ENCODE results near the gene GATD1.
A peak's percentile ranks its signal among the peaks of the same experiment; 100 is the strongest.

GATD1 gene

DNA sequence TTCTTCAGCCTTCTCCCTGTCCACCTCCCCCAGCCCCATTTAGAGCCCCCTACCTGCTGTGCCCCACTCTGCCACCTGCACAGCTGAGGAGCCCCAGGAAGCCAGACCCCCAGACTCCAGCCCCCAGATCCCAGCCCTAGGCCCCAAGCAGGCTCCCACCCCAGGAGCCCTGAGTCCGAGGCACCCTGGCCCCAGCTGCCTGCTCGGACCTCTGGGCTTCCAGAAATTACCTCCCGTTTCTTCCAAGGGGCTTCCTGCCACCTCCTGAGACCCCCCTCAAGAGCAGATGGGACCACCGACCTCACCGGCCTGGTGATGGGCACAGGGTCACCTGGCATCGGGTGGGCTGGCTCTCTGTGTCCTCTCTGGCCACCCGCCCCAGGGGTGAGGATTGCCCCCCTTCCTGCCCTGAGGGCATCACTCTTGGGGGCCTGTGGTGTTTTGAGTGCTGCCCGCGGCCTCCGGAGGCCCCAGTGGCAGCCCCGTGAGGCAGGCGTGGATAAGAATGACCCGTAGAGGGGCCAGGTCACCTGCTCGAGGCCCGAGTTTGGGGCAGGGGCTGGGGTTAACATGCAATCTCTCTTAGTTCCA lies 48.3 kb downstream of the GATD1 start:
- TF ChIP-seq, protein P1, sequence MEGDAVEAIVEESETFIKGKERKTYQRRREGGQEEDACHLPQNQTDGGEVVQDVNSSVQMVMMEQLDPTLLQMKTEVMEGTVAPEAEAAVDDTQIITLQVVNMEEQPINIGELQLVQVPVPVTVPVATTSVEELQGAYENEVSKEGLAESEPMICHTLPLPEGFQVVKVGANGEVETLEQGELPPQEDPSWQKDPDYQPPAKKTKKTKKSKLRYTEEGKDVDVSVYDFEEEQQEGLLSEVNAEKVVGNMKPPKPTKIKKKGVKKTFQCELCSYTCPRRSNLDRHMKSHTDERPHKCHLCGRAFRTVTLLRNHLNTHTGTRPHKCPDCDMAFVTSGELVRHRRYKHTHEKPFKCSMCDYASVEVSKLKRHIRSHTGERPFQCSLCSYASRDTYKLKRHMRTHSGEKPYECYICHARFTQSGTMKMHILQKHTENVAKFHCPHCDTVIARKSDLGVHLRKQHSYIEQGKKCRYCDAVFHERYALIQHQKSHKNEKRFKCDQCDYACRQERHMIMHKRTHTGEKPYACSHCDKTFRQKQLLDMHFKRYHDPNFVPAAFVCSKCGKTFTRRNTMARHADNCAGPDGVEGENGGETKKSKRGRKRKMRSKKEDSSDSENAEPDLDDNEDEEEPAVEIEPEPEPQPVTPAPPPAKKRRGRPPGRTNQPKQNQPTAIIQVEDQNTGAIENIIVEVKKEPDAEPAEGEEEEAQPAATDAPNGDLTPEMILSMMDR (IDR thresholded peaks at IDR 0.05; ENCODE audit: insufficient read depth, low read length, missing control alignments): no peak
- ChIA-PET CTCF (interaction anchor here (0.7 to 10.2 kb wide), 13 partner anchors 9 to 180 kb away, joined by 3 to 198 read pairs (median 4); partner anchors contain the start of genes DEAF1, EPS8L2, TALDO1 and TMEM80), POLR2A (no interaction called here)
- H3K4me3 ChIP-seq (ENCODE audit: low read depth, low read length): no peak overlapping the region
- no peak for DNase-seq (ENCODE audit: low read depth, low spot score)

DNA sequence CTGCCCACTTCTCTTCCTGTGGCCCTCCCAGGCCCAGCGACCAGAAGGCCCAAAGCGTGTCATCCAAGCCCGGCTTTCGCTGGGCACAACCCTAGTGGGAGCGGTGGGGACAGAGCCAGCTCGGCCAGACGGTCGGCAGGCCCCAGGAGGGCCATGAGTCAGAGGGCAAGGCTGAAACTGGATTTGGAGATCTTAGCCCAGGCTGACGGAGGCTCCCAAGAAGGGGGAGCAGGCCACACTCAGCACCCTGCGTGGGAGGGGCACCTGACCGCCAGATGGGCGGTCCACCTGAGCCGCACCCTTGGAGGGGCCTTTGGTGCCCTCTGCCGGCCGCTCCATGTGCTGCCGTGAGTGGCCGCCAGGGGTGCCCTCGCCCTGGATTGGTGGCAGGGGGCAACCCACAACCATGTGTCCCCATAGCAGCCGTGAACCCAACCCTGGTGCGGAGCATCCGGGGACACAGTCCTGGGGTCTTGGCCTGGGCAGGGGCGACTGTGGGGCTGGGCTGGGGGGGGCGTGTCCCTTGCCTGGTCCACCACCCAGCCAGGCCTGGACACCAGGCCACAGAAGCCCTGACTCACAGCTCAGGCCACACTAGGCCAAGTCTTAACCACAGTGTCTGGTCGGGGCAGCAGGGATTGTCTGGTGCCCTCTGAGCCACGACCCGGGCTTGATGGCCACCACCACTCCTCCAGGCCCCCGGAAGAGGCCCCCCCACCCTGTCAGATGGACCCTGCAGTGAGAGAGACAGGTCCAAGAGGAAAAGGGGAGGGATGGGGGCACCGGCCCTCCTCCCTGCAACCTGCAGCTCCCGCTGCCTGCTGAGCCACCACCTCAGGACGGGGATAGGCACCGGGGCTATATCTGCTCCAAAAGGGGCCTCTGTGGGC lies 49.2 kb downstream of the GATD1 start:
- no peak for DNase-seq (ENCODE audit: low read depth, low spot score)
- POLR2A ChIA-PET: no interaction called here
- TF ChIP-seq, protein P1 (IDR thresholded peaks at IDR 0.05; ENCODE audit: insufficient read depth, low read length, missing control alignments): peak; percentile 99
- CTCF ChIA-PET: interaction anchor here (0.6 to 10.2 kb wide), 21 partner anchors 8 to 192 kb away, joined by 3 to 198 read pairs (median 4); partner anchors contain the start of genes DEAF1, EPS8L2, GATD1 and TALDO1
- H3K4me3 ChIP-seq (ENCODE audit: low read depth, low read length): no peak overlapping the region

DNA sequence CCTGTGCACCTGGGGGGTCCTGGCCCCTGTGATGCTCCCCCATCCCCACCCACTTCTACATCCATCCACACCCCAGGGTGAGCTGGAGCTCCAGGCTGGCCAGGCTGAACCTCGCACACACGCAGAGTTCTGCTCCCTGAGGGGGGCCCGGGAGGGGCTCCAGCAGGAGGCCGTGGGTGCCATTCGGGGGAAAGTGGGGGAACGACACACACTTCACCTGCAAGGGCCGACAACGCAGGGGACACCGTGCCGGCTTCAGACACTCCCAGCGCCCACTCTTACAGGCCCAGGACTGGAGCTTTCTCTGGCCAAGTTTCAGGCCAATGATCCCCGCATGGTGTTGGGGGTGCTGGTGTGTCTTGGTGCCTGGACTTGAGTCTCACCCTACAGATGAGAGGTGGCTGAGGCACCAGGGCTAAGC lies 50.0 kb downstream of the GATD1 start:
- CTCF ChIA-PET: interaction anchor here (0.6 to 10.2 kb wide), 20 partner anchors 8 to 193 kb away, joined by 3 to 198 read pairs (median 4); partner anchors contain the start of genes DEAF1, EPS8L2, GATD1 and TALDO1
- POLR2A ChIA-PET: interaction anchor here (1.5 kb wide), 1 partner anchor 20 kb away, joined by 7 read pairs; no protein-coding TSS in a partner anchor
- H3K4me3 ChIP-seq (ENCODE audit: low read depth, low read length): no peak overlapping the region

GRCh38 chr11:726278-727220 lies 50.7 kb downstream of the GATD1 start:
- TF ChIP-seq, protein P1 (IDR thresholded peaks at IDR 0.05; ENCODE audit: insufficient read depth, low read length, missing control alignments): no peak
- ChIA-PET POLR2A (interaction anchor here (0.6 to 1.5 kb wide), 4 partner anchors 20 to 70 kb away, joined by 3 to 7 read pairs (median 4); partner anchors contain the start of gene TALDO1), CTCF (interaction anchor here (0.7 to 10.2 kb wide), 19 partner anchors 8 to 192 kb away, joined by 3 to 198 read pairs (median 6); partner anchors contain the start of genes DEAF1, EPS8L2, GATD1 and TALDO1)
- no peak overlapping the region for H3K4me3 ChIP-seq (ENCODE audit: low read depth, low read length)
- no peak for DNase-seq (ENCODE audit: low read depth, low spot score)

More for the DNA sequence above, 50.0 kb downstream of the GATD1 start:
- no peak for DNase-seq (ENCODE audit: low read depth, low spot score)
- TF ChIP-seq, protein P1 (IDR thresholded peaks at IDR 0.05; ENCODE audit: insufficient read depth, low read length, missing control alignments): no peak

DNA sequence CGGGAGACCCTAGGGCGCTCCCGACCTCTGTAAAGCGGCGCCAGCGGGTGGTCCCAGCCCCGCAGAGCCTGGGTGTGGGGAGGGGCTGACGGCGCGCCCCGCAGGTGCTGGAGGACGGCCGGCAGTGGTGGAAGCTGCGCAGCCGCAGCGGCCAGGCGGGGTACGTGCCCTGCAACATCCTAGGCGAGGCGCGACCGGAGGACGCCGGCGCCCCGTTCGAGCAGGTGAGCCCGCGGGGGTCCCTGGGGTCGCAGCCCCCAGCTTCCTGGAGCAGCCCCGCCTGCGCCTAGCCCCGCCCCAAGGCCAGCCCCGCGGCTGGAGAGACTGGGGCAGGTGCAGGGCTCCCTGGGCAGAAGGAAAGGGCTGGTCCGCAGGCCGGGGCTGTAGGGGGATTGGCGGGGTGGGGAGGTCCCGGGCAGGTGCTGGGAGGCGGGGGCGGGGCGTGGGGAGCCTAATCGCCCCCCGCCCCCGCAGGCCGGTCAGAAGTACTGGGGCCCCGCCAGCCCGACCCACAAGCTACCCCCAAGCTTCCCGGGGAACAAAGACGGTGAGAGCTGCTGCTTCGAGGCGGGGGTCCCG lies 51.6 kb downstream of the GATD1 start:
- CTCF ChIA-PET: interaction anchor here (0.9 to 10.2 kb wide), 7 partner anchors 13 to 192 kb away, joined by 3 to 198 read pairs (median 9); partner anchors contain the start of genes DEAF1, EPS8L2, TALDO1 and TMEM80
- TF ChIP-seq, protein P1 (IDR thresholded peaks at IDR 0.05; ENCODE audit: insufficient read depth, low read length, missing control alignments): no peak
- DNase-seq (ENCODE audit: low read depth, low spot score): no peak
- H3K4me3 ChIP-seq (ENCODE audit: low read depth, low read length): no peak overlapping the region
- POLR2A ChIA-PET: interaction anchor here (0.6 to 1.5 kb wide), 4 partner anchors 19 to 71 kb away, joined by 3 to 7 read pairs (median 4); partner anchors contain the start of gene TALDO1
